OCI-LY1 (cell line): ENCODE measurements around the gene CCDC83.

Source experiments
- CTCF ChIP-seq: fragments of 200-600 bp; sonication (generic), shearing (Covaris generic); IDR thresholded peaks from 2 replicates; pipeline ENCODE4 v1.5.1; 2017; ENCODE audit warnings: mild to moderate bottlenecking, antibody characterized with exemption, low read length, moderate library complexity, mixed read lengths
- EZH2 ChIP-seq: fragments of 200-600 bp; sonication (generic), shearing (Covaris generic); IDR thresholded peaks from 2 replicates; pipeline ENCODE4 v1.8.0; 2017; ENCODE audit warnings: borderline replicate concordance, mixed run types, mild to moderate bottlenecking, antibody characterized with exemption, low read length, moderate library complexity, mixed read lengths

- TF ChIP-seq EZH2 (no peak), CTCF (no peak)
These were observed 29.4 kb downstream of the CCDC83 start for GRCh38 chr11:85884581-85885021.
